ENCODE data around the gene ADGB. TPM values are rescaled to one million over a fixed set of nuclear protein-coding genes. Genes with fewer than 3 reads are reported as not detected.
"Not testable (repeated sequence)": the region's sequence is repeated elsewhere in the genome, so short reads cannot be mapped to it uniquely, and the experiment has no call there.

The ADGB gene
- total RNA-seq, 1 donor from 2014 or later, result 0.31 TPM

DNA sequence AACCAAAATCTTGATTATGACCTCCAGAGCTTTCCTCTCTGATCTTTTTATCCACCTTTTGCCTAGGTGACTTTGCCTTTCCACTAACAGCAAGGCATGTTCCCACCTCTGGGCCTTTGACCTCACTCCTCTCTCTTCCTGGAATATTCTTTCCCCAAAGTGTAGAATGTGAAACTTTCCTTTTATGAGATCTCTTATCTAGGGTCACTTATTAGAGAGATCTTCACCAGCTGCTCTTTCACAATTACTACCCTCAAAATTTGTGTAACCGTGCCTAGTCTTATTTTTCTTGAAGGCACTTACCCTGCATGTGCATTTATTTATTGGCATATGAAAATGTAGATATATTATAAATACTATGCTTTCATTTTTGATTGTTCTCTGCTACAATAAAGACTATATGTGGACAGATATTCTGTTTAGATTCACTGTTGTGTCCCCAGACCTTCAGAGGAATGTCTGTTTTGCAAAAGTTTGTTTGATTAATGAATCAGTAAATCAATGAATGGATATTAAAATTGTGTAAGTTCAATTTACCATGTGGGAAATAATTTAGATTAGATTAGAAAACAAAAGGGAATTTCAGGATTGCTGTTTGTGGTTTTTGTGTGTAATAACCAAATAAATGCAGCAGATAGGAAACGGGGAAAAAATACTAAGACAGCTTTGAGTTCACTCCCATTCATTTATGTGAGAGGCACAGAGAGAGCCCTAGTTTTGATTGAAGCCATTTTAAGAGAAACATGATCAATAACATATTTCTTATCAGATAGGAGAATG, 207.0 kb downstream of the ADGB start:
- DNase-seq (ENCODE audit: low spot score), result no peak

GRCh38 chr6:146809014-146809413, 210.2 kb downstream of the ADGB start:
- ATAC-seq; intact Hi-C loops (cut with DNase I); DNase-seq (ENCODE audit: low spot score): not testable (repeated sequence)

More for the DNA sequence above, 207.0 kb downstream of the ADGB start:
- no peak for ATAC-seq
- intact Hi-C loops (cut with DNase I), result no loop called here

DNA sequence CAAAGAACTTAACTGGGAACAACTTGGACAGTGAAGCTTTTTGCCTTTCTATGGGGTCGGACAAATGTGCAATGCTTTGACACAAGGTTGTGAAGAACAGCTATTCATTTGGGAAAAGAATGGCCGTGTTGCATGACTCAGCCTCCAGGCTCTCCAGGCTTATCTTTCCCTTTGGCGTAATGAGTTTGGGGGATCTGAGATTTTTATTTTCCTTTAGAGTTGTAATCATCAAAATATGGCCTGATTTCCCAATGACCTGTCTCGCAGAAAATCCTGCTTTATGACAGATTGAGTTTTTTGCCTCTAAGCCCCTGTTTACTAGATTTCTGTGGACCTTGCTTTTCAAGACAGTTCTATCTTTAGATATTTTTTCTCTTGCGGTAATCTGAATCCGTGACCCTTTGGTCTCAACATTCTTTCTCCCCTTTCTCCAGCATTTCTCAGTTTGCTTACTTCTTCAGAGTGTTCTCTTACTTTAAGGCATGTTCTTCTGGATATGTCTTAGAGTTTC, 214.1 kb downstream of the ADGB start:
- ATAC-seq; intact Hi-C loops (cut with DNase I); DNase-seq (ENCODE audit: low spot score): not testable (repeated sequence)

DNA sequence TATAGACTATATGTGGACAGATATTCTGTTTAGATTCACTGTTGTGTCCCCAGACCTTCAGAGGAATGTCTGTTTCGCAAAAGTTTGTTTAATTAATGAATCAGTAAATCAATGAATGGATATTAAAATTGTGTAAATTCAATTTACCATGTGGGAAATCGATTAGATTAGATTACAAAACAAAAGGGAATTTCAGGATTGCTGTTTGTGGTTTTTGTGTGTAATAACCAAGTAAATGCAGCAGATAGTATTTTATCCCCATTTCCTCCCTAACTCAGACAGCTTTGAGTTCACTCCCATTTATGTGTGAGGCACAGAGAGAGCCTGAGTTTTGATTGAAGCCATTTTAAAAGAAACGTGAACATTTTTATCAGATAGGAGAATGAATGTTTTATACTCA, 214.8 kb downstream of the ADGB start:
- DNase-seq (ENCODE audit: low spot score) (no peak), ATAC-seq (no peak)
- intact Hi-C loops (cut with DNase I), result no loop called here

DNA sequence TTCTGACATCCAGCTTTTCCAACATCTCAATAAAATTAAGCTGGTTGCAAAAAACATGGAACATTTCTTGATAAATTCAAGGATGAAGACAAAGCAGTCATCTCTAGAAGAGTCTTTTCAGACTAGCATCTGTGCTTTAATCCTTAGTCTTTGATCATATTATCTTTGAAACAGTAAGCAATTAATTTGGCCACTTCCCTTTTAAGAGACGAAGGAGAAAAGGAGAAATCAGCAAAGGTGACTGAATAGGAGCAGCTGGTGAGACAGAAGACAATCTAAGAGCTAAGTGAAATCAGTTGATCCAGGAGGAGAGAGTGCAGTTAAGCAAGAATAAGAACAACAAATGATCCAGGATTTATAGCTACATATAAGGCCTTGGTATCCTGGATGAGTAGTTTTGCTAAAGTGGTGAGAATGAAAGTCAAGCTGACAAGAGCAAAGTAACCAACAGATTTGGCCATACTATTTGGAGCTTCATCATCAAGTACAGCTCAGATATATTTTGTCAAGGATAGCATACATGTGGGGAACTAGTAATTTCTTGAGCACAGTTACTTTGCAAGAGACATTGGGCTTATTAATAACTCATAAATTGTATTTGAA, 215.5 kb downstream of the ADGB start:
- ATAC-seq (no peak), DNase-seq (ENCODE audit: low spot score) (no peak)
- intact Hi-C loops (cut with DNase I), result no loop called here

GRCh38 chr6:146815511-146816462, 217.0 kb downstream of the ADGB start:
- intact Hi-C loops (cut with DNase I); ATAC-seq; DNase-seq (ENCODE audit: low spot score): not testable (repeated sequence)

DNA sequence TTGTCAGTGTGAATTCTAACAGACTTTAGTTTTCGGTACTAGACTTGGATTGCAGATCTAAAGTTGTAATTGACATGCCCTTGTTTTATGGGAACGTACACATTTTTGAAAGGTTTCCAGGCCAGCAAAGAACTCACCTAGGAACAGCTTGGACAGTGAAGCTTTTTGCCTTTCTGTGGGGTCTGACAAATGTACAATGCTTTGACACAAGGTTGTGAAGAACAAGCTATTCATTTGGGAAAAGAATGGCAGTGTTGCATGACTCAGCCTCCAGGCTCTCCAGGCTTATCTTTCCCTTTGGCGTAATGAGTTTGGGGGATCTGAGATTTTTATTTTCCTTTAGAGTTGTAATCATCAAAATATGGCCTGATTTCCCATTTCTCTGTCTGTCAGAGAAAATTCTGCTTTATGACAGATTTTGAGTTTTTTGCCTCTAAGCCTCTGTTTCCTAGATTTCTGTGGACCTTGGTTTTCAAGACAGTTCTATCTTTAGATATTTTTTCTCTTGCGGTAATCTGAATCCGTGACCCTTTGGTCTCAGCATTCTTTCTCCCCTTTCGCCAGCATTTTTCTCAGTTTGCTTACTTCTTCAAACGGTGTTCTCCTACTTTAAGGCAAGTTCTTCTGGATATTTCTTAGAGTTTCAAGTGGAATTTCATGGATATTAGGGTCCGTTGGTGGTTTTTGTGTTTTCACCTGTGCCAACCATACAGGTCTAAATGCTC, 221.0 kb downstream of the ADGB start:
- intact Hi-C loops (cut with DNase I), result no loop called here
- no peak for ATAC-seq
- no peak for DNase-seq (ENCODE audit: low spot score)

GRCh38 chr6:146827216-146827928, 228.6 kb downstream of the ADGB start:
- ATAC-seq (no peak), DNase-seq (ENCODE audit: low spot score) (no peak)
- intact Hi-C loops (cut with DNase I), result no loop called here

DNA sequence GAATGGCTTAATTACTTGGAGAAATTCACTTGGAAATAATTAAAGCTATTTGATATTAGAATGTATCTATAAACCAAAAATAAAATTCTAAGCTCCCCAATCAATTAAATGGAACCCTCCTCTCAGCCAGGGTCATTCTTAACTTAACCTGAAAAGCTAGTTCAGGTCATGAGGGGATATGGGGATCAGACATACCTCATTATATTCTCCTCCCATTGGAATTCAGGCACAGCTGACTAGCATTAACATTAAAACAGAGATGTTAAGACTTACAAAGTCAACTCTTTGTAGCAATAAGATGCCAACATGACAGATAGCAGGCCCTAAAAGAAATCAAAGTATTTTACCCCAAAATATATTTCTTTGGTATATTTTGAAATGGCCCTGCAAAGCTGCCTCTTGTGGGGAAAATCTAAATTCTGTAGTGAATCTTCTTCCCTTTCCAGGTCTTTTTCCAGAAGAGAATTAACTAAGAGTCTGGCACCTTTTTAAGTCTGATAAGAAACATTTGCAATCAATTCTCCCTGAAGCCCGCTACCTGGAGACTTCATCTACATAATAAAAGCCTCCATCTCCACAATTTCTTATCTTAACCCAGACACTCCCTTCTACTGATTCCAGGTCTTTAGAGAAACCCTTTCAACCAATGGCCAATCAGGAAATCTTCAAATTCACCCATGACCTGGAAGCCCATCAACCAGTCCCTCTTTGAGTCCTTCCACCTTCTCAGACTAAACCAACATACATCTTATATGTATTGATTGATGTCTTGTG, 231.2 kb downstream of the ADGB start:
- DNase-seq (ENCODE audit: low spot score) (no peak), ATAC-seq (no peak)
- intact Hi-C loops (cut with DNase I), result no loop called here

DNA sequence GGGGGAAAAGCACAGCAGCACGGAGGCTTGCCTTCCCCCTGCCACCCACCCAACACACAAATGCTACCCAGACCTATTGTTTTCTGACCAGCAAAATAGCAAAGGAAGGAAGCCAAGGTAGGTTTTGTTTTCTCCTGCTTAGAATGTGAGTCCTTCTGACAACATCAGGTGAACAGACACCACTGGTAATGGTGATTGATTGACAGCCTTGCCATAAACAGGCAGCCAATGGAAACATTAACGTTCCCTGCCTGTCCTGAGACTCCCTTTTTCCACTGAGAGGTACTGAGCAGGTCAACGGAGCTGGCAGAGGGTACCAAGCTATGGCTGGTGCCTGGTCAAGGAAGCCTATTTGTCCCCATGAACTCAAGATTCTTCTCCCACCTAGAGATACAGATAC, 234.4 kb downstream of the ADGB start:
- no peak for DNase-seq (ENCODE audit: low spot score)
- ATAC-seq, result no peak

DNA sequence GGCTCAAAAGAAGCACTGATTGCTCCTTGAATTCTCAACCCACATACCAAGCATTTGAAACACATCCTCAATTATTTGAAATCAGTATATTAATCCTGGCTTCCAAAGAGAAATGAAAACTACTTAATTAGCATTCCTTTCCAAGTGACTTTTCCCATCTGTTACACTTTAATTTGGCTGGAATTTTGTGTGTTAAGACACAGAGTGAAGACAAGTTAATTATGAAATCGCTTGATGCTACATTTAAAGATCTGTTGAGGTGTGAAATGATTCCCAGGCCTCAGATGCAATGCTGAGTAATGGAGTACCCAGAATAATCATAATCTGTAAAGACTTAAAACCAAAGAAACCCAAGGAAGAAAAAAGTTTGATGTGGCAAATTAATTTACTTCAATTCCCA, 241.4 kb downstream of the ADGB start:
- DNase-seq (ENCODE audit: low spot score) (no peak), ATAC-seq (no peak)
- intact Hi-C loops (cut with DNase I), result no loop called here

More for the DNA sequence above, 234.4 kb downstream of the ADGB start:
- intact Hi-C loops (cut with DNase I), result no loop called here

GRCh38 chr6:146840641-146841040, 241.9 kb downstream of the ADGB start:
- intact Hi-C loops (cut with DNase I), result no loop called here
- ATAC-seq (no peak), DNase-seq (ENCODE audit: low spot score) (no peak)

DNA sequence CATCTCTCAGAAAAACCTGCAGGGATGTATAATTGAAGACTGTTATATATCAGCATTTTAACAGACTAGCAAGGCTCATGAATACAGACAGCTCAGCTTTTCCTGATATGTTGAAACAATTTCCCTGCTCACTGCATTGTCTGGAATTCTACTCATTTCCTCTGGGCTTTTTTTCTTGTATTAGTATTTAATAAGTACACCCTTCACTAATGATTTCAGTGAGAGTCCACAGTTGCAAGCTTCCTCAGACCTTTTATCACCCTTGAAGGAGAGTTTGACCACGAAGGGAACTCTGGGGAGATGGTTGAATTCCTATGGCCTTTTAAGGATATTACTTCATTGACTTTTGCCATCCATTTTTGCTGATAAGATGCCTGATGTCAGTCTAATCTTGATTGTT, 248.7 kb downstream of the ADGB start:
- ATAC-seq (no peak), DNase-seq (ENCODE audit: low spot score) (no peak)
- intact Hi-C loops (cut with DNase I), result no loop called here

GRCh38 chr6:146850238-146850896, 251.6 kb downstream of the ADGB start:
- no peak for ATAC-seq
- intact Hi-C loops (cut with DNase I), result no loop called here
- no peak for DNase-seq (ENCODE audit: low spot score)

- no peak for DNase-seq (ENCODE audit: low spot score)
- ATAC-seq, result no peak
- intact Hi-C loops (cut with DNase I), result no loop called here
Measured at GRCh38 chr6:146850981-146851380, 252.2 kb downstream of the ADGB start.

DNA sequence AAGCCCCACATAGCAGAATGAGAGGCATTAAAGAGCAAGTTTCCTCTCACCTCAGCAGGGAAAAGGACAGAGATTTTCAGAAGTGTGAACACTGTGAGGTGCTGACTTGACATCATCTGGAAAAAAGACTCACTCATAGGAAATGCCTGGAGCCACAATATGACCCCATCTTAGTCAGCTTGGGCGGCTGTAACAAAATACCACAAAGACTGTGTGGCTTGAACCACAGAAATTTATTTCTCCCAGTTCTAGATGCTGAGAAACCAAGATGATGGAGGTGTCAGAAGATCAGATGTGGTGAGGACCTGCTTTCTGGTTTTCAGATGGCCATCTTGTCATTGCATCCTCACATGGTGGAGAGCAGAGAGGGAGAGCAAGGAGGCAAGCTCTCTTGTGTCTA, 253.1 kb downstream of the ADGB start:
- ATAC-seq (no peak), DNase-seq (ENCODE audit: low spot score) (no peak)
- intact Hi-C loops (cut with DNase I), result no loop called here

Data from sciatic nerve (tissue), 2 donors.